ENCODE data around the gene HOXA9.

The HOXA9 gene

DNA sequence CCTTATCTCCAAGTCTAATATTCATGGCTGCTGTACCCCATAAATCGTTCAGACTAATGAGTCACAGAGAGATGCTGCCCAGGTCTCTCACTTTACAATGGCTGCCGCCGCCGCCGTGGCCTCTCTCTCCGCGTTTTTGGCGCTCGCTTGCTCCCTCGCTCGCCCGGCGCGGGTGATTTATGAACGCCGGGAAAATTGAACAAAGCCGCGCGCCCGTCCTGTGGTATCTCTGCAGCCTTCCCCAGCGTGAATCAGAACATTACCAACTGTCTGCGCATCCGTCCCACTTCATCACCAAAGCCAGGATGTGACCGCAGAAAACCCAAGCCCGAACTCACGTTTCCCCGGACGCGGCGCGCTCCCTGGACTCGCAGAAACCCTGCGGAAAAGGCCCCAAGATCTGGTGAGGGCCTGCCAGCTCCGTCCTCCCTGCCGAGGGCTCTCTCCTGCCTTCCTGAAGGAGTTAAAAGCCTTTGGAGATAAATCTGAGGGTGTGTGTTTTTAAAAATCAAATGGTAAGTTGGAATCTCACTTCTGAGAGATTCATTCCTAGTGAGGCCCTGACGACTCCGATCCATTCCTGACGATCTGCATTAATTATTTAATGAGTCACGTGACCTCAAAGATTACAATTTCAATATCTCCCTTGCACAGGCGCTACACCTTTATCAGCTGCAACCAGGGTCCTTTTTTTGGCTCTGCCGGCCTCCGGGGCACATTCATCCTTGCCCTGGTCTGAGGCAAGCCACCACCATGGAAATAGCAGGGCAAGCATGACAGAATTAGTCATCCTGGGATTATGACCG lies 41.0 kb downstream of the HOXA9 start:
- no peak for DNase-seq

DNA sequence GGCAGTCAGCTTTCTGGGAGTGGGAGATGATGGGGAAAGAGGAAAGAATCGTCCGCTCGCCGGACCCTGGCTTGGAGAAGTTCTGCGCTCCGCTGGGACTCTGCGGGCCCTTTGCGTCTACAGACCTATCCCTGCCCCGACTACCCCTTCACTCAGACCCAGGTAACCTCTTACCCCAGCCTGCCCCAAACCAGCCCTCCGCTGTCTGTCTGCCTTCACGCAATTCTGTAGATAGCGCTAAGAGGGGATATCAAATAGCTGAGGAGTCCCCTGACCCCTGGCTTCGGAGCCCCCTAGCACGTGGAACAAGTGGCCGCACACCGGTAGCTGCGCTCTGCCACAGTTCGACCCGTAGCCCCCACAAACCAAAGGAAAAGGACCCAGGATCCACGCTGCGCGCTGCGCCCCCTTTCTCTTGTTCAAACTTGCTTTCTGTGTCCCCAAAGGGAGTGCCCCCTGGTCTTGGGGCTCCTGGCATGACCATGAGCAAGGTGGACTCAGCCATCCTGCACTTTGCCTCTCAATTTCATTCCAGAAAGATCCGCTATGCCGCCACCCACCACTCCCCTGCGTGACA lies 41.8 kb downstream of the HOXA9 start:
- no peak for DNase-seq

DNA sequence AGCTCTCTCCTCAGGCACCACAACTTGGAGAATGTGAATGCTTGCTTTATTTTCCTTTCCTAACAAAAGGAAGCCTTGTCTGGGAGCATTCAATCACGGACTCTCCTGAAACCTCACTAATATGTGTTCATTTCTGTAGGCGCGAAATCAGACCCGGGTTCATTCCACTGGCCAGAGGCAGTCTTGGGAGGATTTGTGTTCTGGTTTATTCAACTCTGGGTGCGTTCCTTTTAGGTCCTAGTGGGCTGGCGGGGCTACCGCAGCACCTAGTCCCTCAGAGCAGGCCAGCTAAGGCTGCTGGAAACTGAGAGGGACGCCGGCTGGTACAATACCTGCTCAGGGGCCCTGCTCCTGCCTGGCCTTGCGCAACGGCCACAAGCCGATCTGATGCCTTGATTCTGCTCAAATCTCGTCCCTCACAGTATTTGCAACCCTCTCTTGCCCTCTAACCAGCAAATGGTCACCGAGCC lies 42.3 kb downstream of the HOXA9 start:
- no peak for DNase-seq

DNA sequence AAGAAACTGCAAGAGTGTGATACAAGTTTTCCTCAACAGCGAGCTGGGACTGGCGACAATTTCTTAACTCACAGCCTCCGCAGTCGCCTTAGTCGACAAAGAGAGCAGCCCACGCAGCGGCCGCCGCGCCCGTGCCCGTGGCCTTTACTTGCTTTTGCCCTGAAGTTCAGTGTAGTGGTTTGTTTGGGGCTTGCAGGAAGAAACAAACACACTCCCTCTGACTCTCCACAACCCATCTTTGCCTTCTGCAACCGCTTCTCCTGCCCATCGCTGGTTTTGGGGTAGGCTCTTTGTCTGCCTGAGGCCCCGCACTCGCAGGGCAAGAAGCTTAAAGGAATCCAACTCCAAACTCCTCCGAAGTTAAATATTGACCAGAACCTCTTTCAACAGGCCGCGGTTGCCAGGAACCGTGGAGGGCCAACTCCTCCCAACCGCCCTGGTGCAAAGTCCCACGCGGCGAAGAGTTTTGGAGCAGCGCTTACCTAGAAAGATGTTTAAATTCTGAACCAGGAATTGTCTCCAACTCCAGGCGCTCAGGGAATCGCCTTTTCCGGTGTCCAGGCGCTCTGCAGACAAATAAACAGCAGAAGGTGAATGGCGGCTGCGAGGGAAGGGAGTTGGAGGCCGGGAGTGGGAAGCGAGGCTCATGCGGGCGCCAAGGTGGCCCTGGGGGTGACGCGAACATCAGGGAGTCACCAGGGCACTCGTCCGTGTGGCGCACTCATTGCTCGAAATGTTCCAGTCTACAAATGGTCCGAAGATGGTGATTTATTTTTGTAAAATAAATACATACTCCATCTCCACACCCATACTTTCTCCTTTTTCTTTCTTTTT lies 43.0 kb downstream of the HOXA9 start:
- no peak for DNase-seq

DNA sequence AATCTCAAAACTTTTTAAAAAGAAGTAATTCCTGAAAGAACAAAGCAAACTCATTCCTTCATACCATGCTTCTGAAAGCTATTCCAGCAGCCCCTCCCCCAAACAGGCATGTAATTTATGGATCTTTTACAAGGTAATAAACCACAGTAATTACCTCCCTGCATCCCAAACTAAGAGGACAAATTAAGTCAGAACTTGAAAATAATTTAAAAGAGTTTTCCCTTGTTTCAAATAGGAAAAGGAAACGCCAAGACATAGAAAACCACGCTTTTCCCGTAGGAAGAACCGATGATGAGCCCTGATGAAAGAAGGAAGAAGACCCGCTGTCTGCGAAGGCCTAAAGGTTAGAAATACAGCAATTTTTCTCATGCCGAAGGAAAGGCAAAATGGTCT lies 43.7 kb downstream of the HOXA9 start:
- DNase-seq = no peak

DNA sequence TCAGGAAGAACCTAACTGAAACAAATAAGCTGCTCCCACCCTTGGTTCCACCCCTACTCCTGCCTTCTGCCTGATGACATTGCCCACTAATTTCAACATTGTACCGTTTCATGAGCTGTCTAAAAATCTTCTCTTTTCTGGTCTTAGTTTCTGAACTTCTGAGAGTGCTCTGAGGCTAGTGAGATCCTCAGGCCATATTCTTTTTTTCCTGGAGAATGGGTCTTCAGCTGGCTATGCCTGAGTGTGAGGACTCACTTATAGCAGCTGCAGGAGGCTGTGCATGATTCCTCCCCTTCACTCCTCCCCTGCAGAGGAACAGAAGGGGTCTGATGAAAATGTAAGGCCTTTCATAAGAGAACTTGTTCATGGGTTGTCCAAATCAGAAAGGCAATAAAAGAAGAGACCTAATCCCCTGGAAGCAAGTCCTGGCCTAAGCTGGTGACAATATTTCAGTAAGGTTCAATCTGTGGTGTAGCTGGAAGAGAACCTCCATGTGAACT lies 45.9 kb downstream of the HOXA9 start:
- DNase-seq = no peak

DNA sequence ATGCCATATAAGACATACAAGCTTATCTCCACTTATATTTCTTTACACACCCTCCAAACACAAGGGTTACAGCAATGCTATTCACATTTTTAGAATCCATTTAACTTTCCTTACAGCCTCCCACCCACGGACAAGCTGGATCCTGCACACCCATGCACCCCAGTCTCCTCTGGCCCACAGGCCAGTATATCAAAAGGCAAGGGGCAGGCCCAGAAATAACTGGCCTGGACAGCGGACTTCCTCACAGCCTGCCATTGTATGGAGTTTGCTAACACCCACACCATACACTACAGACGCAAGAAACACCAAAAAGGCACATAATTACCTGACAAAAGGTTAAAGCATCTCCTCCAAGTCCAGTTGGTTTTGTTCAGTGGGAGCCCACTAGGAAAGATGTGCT lies 46.8 kb downstream of the HOXA9 start:
- DNase-seq = no peak

DNA sequence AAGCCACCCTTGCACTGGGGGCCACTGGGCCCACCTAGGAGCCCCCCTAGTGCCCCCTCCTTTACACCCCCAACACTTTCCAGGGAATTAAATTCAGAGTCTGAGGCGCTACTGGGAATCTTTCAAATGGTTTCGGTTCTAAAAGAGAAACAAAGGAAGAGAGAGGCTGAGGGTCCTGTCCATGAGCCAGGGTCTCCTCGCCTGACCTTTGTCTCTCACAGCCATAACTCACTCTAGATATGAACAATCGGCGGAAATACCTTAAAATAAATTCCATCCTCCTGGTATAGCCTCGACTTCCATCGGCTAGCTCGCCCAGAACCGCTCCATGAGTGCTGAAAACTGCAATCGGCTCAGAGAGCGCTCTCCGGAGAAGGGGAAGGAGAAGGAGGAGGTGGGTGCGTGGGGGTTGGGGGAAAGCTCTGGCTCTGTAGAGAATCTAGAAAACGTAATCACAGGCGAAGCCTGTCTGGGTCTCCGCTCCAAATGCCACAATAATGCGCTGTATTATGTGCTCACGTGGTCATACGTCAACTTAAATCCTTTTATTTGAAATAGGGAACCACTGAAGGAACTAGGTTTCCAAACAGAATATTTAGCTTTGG lies 47.3 kb downstream of the HOXA9 start:
- DNase-seq = no peak

DNA sequence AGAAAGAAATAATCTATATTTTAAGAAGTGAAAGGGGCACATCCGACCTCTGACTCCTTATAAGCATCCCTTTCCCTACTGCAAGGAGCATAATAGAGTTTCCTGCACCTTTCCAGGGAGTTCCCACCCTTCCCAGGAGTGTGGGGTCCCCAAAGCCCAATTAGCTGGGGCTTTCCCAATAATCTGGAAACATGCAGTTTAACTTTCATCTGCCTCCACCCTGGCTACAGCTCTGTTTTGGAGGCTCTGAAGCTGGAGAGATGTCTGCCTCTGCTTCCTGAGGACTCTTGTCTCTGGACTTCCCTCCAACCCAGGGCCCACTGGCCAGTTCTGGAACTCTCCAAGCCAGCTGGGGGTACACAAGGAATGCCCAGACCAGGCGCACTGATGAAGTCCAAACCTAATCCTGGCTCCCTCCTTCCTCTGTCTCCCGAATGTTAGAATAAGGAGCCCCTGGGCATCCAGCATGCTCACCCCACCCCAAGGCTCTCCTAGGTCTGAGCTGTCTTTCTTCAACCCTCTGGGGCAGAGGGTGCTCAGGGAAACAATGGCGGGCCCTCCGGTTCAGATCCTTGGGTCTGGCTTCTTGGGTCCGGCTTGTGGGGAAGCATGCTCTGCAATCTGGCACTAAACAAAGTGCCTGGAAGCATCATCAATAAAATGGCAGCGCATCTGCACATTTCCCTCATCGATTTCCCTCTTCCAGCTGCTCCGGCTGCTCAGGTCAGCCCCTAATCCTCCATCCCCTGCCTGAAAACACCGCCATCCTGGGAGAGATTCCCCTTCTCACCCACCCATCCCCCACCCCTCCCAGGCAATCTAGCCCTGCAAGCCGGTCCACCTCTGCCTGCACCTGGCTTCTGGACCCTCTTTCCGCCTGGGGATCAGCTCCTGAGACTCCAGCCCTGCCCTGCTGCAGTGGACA lies 48.1 kb downstream of the HOXA9 start:
- no peak for DNase-seq

DNA sequence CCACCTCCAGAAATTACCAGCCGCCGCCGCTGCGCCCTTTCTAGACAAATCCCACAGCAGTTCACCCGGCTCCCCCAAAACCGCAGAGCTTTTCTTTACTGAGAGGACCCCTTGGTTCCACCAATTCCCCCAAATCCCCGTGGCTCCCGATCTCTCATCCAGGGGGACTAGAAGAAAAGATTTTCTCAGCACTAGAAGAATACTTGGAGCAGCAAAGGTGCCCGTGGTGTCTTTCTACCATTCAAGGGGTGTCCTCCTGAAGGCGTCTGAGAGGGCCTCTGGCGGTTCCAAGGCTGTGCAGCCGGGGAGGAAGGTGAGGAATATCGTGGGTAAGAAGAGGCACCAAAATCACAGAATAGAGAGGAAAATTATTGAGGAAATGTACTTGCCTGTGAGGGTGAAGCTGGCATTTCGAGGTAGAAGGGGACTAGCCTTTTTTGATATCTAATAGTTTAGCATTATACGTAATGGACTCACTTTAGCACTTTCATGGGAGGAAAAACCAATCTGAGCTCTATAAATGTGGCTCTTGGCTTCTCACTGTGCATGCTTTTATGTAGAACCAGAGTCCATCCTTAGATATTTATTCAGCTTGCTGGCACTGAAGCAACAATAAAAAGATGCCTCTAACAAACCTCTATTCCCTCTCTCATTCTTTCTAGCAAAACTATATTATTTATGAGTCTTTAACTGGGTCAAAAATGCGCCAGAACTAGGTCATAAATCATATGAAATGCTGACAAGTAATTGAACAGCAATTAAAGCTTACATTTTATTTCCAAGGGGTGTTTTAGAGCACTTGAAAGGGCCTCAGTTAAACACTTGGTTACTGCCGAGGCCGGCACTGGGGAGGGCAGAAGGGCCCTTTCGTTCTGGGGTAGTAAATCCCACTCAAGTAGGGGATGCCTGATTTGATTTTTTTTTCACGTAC lies 49.0 kb downstream of the HOXA9 start:
- DNase-seq = no peak

DNA sequence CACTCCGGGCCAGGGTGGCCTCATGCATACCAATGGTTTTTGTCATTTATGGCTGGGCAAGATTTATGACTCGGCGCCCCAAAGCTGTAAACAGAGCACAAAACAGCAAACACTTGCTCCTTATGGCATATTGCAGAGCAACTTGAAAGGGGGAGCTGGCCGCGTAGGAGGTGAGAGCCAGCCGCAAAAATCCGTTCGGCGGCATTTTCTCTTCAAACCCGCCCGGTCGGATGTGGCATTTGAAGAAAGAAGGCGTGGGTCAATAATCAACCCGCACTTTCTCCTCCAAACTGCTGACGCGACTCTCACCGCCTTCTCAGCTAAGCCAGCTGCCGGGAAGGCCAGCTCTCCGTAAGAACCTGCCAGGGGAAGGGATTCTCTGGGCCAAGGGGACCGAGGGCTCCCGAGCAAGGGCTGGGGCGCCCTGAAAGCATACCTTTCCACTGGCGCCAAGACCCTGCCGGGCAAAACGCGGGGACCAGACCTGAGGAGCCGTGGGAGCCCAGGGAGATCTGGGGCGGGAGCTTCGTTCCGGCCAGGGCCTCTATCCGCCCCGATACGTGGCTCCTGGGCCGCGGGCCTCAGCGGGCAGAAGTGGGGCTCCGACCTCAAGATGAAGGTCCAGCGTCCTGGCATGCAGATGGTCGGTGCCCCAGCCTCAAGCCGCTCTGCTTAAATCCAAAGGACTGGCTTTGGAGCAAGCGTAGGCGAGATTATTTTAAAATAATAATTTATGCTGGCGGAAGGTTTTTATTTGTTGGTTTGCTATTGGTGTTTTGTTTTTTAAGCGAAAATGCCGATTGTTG lies 49.9 kb downstream of the HOXA9 start:
- no peak for DNase-seq

DNA sequence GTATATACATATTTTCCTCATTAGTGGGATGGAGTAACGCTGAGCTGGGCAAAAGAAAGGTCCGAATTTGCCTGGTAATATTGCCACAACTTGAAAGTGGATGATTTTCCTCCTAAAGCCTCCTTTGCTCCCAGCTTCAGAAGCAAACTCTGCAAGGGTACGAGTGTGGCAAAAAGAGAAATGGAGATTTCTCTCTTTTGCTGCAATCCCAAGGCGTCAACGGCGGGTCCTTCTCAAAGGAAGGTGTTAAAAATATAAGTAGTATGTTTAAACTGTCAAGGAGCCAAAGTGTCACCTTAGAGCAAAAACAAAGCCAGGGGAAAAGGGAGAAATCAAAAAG lies 50.5 kb downstream of the HOXA9 start:
- DNase-seq = no peak

DNA sequence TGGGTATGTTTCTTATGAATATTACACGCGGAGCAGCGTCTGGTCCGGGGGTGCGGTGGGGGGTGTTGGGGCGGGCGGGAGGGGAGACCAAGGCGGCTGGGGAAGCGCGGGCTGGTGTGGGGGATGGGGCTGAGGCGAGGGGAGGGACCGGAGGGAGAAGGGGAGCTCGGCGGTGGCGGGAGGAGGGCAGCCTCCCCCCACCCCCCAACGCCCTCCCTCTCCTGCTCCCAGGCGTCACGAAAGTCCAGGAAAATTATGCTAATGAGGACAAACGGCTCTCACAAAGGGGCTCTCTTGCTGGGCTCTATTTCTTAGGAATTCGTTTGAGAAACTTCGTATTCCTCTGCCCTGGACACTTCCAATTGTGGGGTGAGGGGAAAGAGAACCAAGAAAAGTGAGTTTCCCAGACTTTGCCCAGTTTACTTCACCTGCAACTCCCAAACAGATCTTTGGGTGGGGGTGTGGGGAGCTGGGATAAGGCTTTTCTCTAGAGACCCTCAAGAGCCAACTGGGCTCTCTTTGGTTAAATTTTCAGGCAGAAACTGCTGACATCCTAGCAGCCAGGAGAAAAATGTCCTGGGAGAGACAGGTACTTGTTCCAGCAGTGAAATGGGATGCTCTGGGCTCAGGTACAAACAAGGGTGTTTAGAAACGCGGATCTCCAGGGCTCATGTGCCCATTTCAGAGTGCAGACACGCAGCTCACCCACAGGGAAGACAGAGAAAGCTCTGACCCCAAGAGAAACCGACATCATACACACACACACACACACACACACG lies 51.2 kb downstream of the HOXA9 start:
- DNase-seq = no peak

DNA sequence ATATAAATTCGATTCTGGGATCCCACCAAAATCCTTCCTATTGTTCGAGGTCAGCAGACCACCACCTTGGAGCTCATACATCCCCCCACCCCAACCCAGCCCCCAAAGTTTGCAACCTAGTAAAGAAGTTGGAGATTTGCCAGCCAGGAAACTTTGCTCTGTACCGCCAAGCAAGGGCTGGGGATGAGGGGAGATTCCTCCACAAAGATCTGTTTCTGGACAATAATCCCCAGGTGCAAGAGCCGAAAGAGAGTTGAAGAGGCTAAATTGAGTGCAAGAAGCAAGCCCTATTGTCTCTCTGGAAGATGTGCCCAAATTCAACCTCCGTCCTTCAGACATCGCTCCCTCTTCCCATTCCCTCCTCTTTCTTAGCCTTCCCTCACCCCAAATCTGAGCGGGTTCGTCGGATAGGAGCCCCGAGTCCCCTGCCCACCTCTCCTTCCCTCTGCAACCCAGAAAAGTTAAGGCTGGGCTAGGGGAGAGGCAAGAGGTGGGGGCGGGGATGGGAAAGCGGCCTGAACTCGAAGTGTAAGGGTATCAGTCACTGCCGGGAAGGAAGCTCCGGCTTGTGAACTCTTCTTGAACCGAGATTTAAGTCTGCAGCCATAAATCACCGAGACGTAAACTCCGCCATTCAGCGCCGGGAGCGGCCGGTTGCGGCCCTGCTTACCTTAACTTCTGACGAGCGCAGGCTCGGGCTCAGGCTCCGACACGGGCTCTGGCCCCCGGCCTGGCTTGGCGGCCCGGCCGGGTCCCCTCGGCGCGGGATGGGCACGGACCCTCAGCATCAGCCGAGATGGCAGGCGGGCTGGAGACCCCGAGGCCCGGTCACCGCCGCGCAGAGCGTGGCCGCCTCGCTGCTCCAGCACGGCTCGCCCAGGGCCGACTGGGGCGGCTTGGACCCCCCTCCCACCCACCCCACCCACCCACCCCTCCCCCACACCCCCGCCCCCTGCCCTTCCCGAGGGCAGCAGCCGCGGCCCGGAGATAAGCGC lies 52.1 kb downstream of the HOXA9 start:
- DNase-seq = no peak

Data from AML-193 (cell line).